Skeletal muscle satellite cell (primary cell): ENCODE data around the gene RFESD.
A peak's percentile ranks its signal among the peaks of the same experiment; 100 is the strongest.

Source experiments
- H3K27me3 ChIP-seq: 2 replicates; pipeline ENCODE4 v1.7.0; 2013; ENCODE audit warnings: low read length; ENCODE audit not compliant: control insufficient read depth, insufficient read depth
- H3K36me3 ChIP-seq: 2 replicates; pipeline ENCODE4 v1.7.0; 2013; ENCODE audit warnings: mild to moderate bottlenecking, control low read depth, low read length; ENCODE audit not compliant: insufficient read depth
- H3K4me1 ChIP-seq: 2 replicates; pipeline ENCODE4 v1.7.0; 2013; ENCODE audit warnings: low read length; ENCODE audit not compliant: control insufficient read depth, insufficient read depth
- H3K4me2 ChIP-seq: 2 replicates; pipeline ENCODE4 v1.7.0; 2013; ENCODE audit warnings: mild to moderate bottlenecking, low read length
- H3K4me3 ChIP-seq: 2 replicates; pipeline ENCODE4 v1.7.0; 2013; ENCODE audit warnings: low read length
- H3K9ac ChIP-seq: 2 replicates; pipeline ENCODE4 v1.7.0; 2013; ENCODE audit warnings: mild to moderate bottlenecking, low read depth, low read length, moderate library complexity
- H3K9me3 ChIP-seq: replicated peaks from 2 replicates; pipeline ENCODE4 v1.7.0; 2013; ENCODE audit warnings: mild to moderate bottlenecking, control low read depth, low read length

Gene RFESD

GRCh38 chr5:95649274-95649673, 2.7 kb downstream of the RFESD start:
- H3K4me2 ChIP-seq = no peak overlapping the region
- H3K27me3 ChIP-seq = no peaks in the 10 kb centered on the region
- no peak overlapping the region for H3K4me3 ChIP-seq
- H3K9me3 ChIP-seq = no peaks in the 10 kb centered on the region
- peaks cover 12% of the 10 kb centered on the region for H3K4me1 ChIP-seq
- no peaks in the 10 kb centered on the region for H3K36me3 ChIP-seq
- no peak overlapping the region for H3K9ac ChIP-seq

- H3K9me3 ChIP-seq = no peaks in the 10 kb centered on the region
- no peak overlapping the region for H3K9ac ChIP-seq
- no peak overlapping the region for H3K4me2 ChIP-seq
- no peaks in the 10 kb centered on the region for H3K36me3 ChIP-seq
- no peak overlapping the region for H3K4me3 ChIP-seq
- peaks cover 12% of the 10 kb centered on the region for H3K4me1 ChIP-seq
- no peaks in the 10 kb centered on the region for H3K27me3 ChIP-seq
These were observed 3.5 kb downstream of the RFESD start for GRCh38 chr5:95649842-95650620.

- no peak overlapping the region for H3K4me2 ChIP-seq
- H3K4me1 ChIP-seq = peaks cover under 1% of the 10 kb centered on the region
- no peak overlapping the region for H3K4me3 ChIP-seq
- no peaks in the 10 kb centered on the region for H3K36me3 ChIP-seq
- no peaks in the 10 kb centered on the region for H3K27me3 ChIP-seq
- H3K9me3 ChIP-seq = no peaks in the 10 kb centered on the region
- H3K9ac ChIP-seq = no peak overlapping the region
These were observed 6.3 kb downstream of the RFESD start for GRCh38 chr5:95652849-95653248.

- no peaks in the 10 kb centered on the region for H3K27me3 ChIP-seq
- H3K4me3 ChIP-seq = no peak overlapping the region
- no peak overlapping the region for H3K9ac ChIP-seq
- H3K4me2 ChIP-seq = no peak overlapping the region
- no peaks in the 10 kb centered on the region for H3K4me1 ChIP-seq
- no peaks in the 10 kb centered on the region for H3K36me3 ChIP-seq
- no peaks in the 10 kb centered on the region for H3K9me3 ChIP-seq
These were observed 7.6 kb downstream of the RFESD start for GRCh38 chr5:95654196-95654595.

GRCh38 chr5:95655575-95655974, 9.0 kb downstream of the RFESD start:
- Histone ChIP-seq H3K4me3 (no peak overlapping the region), H3K4me2 (no peak overlapping the region), H3K9me3 (no peaks in the 10 kb centered on the region), H3K36me3 (no peaks in the 10 kb centered on the region), H3K9ac (no peak overlapping the region), H3K4me1 (no peaks in the 10 kb centered on the region), H3K27me3 (no peaks in the 10 kb centered on the region)

- Histone ChIP-seq H3K4me3 (no peak overlapping the region), H3K36me3 (no peaks in the 10 kb centered on the region), H3K27me3 (no peaks in the 10 kb centered on the region), H3K9me3 (no peaks in the 10 kb centered on the region), H3K9ac (no peak overlapping the region), H3K4me2 (no peak overlapping the region), H3K4me1 (peaks cover 4% of the 10 kb centered on the region)
These were observed 13.5 kb downstream of the RFESD start for GRCh38 chr5:95660060-95660459.

- Histone ChIP-seq H3K9me3 (no peaks in the 10 kb centered on the region), H3K4me3 (no peak overlapping the region), H3K36me3 (no peaks in the 10 kb centered on the region), H3K4me1 (peaks cover 7% of the 10 kb centered on the region), H3K9ac (no peak overlapping the region), H3K4me2 (no peak overlapping the region), H3K27me3 (no peaks in the 10 kb centered on the region)
These were observed 16.4 kb downstream of the RFESD start for GRCh38 chr5:95662946-95663345.

- H3K9me3 ChIP-seq = no peaks in the 10 kb centered on the region
- peak overlapping the region; percentile 7 for H3K9ac ChIP-seq
- H3K4me1 ChIP-seq = peaks cover 19% of the 10 kb centered on the region
- H3K36me3 ChIP-seq = no peaks in the 10 kb centered on the region
- H3K4me3 ChIP-seq = no peak overlapping the region
- no peak overlapping the region for H3K4me2 ChIP-seq
- no peaks in the 10 kb centered on the region for H3K27me3 ChIP-seq
These were observed 17.7 kb downstream of the RFESD start for GRCh38 chr5:95664204-95664786.

- Histone ChIP-seq H3K36me3 (no peaks in the 10 kb centered on the region), H3K27me3 (no peaks in the 10 kb centered on the region), H3K4me3 (no peak overlapping the region), H3K9me3 (no peaks in the 10 kb centered on the region), H3K4me2 (no peak overlapping the region), H3K4me1 (peaks cover 32% of the 10 kb centered on the region), H3K9ac (no peak overlapping the region)
These were observed 20.6 kb downstream of the RFESD start for GRCh38 chr5:95667061-95667618.

GRCh38 chr5:95667678-95668077, 21.1 kb downstream of the RFESD start:
- no peak overlapping the region for H3K9ac ChIP-seq
- H3K9me3 ChIP-seq = no peaks in the 10 kb centered on the region
- no peak overlapping the region for H3K4me2 ChIP-seq

GRCh38 chr5:95668216-95668615, 21.6 kb downstream of the RFESD start:
- H3K27me3 ChIP-seq = no peaks in the 10 kb centered on the region

More at GRCh38 chr5:95667678-95668077, 21.1 kb downstream of the RFESD start:
- no peaks in the 10 kb centered on the region for H3K36me3 ChIP-seq
- peaks cover 32% of the 10 kb centered on the region for H3K4me1 ChIP-seq
- no peak overlapping the region for H3K4me3 ChIP-seq
- no peaks in the 10 kb centered on the region for H3K27me3 ChIP-seq

More at GRCh38 chr5:95668216-95668615, 21.6 kb downstream of the RFESD start:
- Histone ChIP-seq H3K4me1 (peaks cover 32% of the 10 kb centered on the region), H3K4me2 (peak overlapping the region; percentile 26), H3K9me3 (no peaks in the 10 kb centered on the region), H3K9ac (no peak overlapping the region), H3K4me3 (no peak overlapping the region), H3K36me3 (no peaks in the 10 kb centered on the region)
